GM19025 (cell line): Measurements from ENCODE around the gene JAG1.
"Not testable (repeated sequence)": the region's sequence is repeated elsewhere in the genome, so short reads cannot be mapped to it uniquely, and the experiment has no call there.

ENCODE experiments used
- ATAC-seq: cut with Tn5 transposase; IDR thresholded peaks from one replicate; pipeline ENCODE4 v1.9.1; 2021; ENCODE audit warnings: mild to moderate bottlenecking, low read depth, moderate library complexity; ENCODE audit not compliant: unreplicated experiment

JAG1 gene

DNA sequence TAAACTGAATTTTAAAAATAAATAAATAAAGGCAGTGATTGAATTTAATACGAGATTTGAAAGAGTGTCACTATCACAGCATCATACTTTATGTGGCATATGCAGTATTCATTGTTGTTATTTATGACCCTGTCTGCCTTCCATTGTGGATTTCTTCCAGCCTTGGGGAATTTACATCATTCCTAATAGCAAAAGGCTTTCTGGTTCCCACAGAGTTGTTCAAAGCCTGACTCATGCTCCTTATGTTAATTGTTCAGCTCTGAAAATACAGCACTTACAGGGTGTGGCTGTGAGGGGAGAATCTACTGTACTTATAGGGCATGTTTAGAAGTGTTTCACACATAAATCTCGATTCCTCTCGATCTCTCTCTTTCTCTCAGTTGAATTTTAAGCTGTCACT lies 54.4 kb downstream of the JAG1 start:
- ATAC-seq, result no peak

- ATAC-seq, result no peak
These were observed 55.1 kb downstream of the JAG1 start for GRCh38 chr20:10618611-10619245.

GRCh38 chr20:10617549-10618133 lies 56.2 kb downstream of the JAG1 start:
- not testable (repeated sequence) for ATAC-seq

DNA sequence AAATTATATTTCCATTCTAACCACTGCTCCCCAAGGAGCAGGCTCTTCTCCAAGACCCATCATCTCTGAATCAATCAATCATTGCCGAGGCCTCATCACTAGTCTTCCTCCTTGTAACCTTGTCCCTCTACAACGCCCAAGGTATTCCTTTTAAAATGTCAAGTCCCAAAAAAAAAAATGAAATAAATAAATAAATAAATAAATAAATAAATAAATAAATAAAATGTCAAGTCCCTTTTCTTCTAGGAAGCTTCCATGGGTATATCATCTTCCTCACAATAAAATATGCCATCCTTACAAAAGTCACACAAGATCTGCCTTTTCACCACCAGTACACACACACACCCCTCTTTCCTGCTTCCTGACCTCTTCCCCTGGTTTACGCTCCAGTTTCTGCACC lies 57.6 kb downstream of the JAG1 start:
- no peak for ATAC-seq

- ATAC-seq, result no peak
These were observed 59.9 kb downstream of the JAG1 start for GRCh38 chr20:10613911-10614310.

- ATAC-seq, result not testable (repeated sequence)
These were observed 60.4 kb downstream of the JAG1 start for GRCh38 chr20:10613426-10613825.

- ATAC-seq, result no peak
These were observed 62.4 kb downstream of the JAG1 start for GRCh38 chr20:10611357-10611756.

- no peak for ATAC-seq
These were observed 63.5 kb downstream of the JAG1 start for GRCh38 chr20:10610251-10610650.

DNA sequence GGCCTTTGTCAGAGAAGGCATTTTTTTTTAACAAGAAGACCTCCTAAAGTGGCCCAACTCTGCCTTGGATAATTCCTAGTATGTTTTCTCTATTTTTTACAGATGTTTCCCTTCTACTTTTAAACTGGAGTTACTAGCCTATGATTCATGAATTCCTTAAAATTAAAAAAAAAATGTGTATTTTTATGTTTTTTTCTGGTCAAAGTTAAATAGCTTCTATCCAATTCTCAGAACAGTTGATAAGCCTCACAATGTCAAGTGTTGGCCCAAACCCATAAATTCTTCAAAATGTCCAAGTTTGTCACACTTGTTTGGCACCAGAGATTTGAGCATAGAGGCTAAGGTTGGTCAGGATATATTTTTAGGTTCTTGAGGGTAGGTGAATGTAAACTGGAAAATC lies 64.0 kb downstream of the JAG1 start:
- ATAC-seq, result no peak

GRCh38 chr20:10609276-10609675 lies 64.5 kb downstream of the JAG1 start:
- ATAC-seq, result no peak

GRCh38 chr20:10605547-10606195 lies 68.1 kb downstream of the JAG1 start:
- no peak for ATAC-seq

DNA sequence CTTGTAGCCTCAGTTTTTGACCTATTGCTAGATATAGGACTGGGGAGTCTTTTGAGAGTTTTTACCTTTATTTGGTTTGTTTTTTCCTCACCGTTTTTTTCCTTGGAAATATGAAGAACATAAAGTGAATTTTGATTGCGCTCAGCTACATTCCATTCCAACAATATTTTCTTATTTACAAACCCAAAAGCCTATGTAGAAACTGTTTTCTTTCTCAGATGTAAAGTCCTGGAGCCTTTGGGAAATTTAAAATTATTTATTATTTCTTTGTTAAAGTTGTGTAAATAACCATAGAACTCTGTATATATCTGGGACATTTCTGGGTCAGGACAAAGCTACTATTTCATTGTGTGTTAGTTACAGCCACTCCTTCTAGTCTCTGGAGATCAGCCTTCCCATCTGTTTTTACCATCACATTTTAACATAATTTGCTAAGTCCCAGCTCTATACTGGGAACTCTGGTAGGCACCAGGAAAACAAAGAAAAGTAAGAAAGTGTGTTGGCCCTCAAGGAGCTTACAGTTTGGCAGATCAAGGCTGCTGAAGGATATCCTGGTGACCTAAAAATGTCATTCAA lies 68.8 kb downstream of the JAG1 start:
- no peak for ATAC-seq

DNA sequence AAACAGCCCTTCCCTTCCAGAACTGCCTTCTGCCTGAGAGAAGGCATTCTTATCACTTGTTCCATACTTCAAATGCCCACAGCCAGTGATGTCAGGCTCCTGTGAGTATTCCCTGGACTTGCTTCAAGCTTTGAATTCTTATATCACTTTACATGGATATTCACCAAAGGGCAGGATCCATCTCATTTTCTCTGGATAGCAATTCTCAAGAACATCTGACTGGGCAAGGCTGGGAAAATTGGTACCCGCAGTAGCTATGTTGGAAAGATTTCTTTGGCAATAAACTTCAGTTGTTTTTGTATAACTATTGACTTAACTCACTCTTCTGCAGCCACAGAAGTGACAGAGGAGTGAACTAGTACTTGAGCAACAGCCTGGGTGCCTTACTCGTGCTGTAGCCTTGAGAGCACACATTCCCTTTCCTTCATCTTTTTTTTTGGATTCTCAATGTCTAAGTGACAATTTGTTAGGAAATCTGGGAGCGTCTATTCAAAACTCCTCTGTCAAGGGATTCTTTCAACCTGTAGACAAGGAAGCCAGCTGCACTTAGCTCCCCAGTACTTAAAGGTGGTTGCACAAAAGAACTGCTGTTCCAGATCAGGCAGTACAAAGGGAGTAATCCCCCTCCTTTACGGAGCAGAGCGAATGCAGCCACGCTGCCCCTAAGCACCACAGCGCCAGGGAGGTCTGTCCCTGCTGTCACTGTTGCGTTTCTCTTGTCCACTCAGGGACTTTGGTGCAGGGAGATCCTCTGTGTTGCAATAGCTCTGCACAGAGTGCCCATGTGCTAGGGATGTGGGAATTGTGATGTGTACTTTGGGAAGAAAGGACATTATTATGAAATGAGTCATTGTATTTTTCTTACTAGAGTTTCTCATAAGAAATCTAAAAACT lies 69.6 kb downstream of the JAG1 start:
- no peak for ATAC-seq

- no peak for ATAC-seq
These were observed 70.4 kb downstream of the JAG1 start for GRCh38 chr20:10603378-10603777.

DNA sequence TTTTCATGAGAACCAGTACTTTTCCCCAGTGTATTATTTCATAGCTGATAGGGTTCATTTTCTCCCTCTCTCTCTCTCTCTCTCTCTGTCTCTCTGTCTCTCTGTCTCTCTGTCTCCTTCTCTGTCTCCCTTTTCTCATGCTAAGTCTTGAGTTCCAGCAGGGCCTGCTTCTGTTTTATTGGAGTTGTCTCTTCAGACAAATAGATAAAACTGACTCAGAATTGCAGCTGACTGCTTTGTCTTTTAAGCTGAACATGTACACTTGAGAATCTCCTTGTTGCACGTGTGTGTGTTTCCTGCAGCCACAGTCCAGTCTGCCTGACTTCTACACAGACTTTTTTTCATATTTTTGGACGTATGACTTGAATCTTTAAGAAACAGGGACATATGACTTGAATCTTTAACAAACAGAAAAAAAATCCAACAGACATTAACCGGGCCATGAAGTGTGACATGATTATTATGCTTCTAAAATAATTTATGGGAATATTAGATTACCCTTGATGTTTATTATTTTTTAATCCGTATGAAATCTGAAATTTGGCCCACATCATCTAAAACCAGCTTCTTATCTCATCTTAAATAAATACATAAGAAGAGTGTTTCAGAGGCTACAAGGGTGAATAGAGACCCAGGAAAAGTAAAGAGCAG lies 71.5 kb downstream of the JAG1 start:
- ATAC-seq, result no peak

GRCh38 chr20:10597637-10598036 lies 76.2 kb downstream of the JAG1 start:
- ATAC-seq, result no peak

- no peak for ATAC-seq
These were observed 77.1 kb downstream of the JAG1 start for GRCh38 chr20:10596710-10597121.

DNA sequence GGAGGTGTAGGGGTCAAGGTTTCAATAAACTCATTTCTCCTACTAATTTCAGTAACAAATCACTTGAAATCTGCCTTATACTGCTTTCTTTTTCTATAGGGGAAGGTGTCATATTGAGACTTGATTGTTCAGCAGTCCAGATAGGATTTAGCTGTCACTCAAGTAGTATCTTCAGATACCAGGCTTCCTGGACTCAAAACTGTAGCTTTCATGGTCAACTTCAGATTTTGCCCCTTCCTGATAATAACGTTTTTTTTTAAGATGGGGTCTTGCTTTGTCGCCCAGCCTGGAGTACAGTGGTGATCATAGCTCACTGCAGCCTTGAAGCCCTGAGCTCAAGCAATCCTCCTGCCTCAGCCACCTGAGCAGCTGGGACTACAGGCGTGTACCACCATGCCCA lies 77.8 kb downstream of the JAG1 start:
- ATAC-seq, result no peak

DNA sequence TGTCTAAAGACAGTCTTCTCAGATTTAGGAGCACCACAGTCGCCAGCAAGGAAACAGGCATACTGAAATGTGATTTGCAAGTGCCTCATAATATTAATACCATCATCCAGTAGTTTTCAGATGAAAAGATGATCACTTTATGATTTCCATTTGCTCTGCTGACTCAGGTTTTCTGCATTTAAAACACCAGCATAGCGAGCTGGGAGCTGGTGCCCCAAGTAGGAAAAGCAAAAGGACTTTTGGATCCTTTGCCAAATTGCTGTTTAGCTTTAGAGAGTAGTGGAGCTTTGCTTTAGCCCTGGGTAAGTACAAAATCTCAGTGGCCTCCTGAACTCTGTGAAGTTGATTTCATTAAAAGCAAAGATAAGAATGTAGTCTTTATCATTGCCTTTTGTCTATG lies 78.5 kb downstream of the JAG1 start:
- ATAC-seq, result no peak

- no peak for ATAC-seq
These were observed 79.4 kb downstream of the JAG1 start for GRCh38 chr20:10594296-10594868.
